HCT116 (cell line): Measurements from ENCODE around the gene MPP1. TPM values are rescaled to one million over a fixed set of nuclear protein-coding genes. Genes with fewer than 3 reads are reported as not detected.

ENCODE experiments used
- ATAC-seq: fragments of 200-7000 bp; cut with Tn5 transposase; 2 replicates; pipeline ENCODE4 v1.9.1; 2020; ENCODE audit warnings: mild to moderate bottlenecking, moderate library complexity
- BruUV-seq: library from RNA; stranded (reverse); fragments of 400-500 nt; replicated peaks from 2 replicates; lab custom pipeline; 2021; lab: Mats Ljungman, UMichigan
- CTCF ChIA-PET: fragments of 300-600 bp; sonication (Branson Sonifier 250); formaldehyde crosslinking; loops from one replicate; lab custom pipeline; 2021; ENCODE audit warnings: antibody characterized with exemption; lab: Charles Lee
- POLR2A ChIA-PET: fragments of 300-600, 350-600 bp; sonication (Branson Sonifier 250); formaldehyde crosslinking; loops from one replicate; lab custom pipeline; 2021; ENCODE audit warnings: antibody characterized with exemption; lab: Charles Lee
- RAD21 ChIA-PET, 2 experiments: fragments of 300-600 bp; sonication (Branson Sonifier 250); formaldehyde crosslinking; loops; one replicate each; lab custom pipeline; 2023; ENCODE audit warnings: low total read pairs in 2 of 2; ENCODE audit not compliant: uncharacterized antibody in 2 of 2, unreplicated experiment in 2 of 2, low non-redundant PET in 1 of 2; lab: Charles Lee
- DNase-seq: peaks from one replicate; pipeline ENCODE4 v3.0.0-alpha.2; 2010; ENCODE audit warnings: low read depth, low spot score
- H2AFZ ChIP-seq: fragments of 200-600 bp; shearing (Covaris generic), sonication (generic); 2 replicates; pipeline ENCODE4 v1.6.1; 2017; ENCODE audit warnings: low read depth, mixed run types, mixed read lengths, antibody characterized with exemption, low read length; ENCODE audit not compliant: poor library complexity, severe bottlenecking
- H3K27ac ChIP-seq: 2 replicates; pipeline ENCODE4 v1.5.1; 2012; ENCODE audit warnings: low read depth, low read length
- H3K27me3 ChIP-seq: fragments of 200-600 bp; sonication (generic); 2 replicates; pipeline ENCODE4 v1.6.1; 2016; ENCODE audit warnings: mixed run types, low read length, mixed read lengths; ENCODE audit not compliant: insufficient read depth
- H3K36me3 ChIP-seq, 2 experiments: fragments of 200-500 bp in 1 of 2; fragments of 200-600 bp in 1 of 2; sonication (Bioruptor generic) in 1 of 2; sonication (generic) in 1 of 2; 2 replicates each; pipeline versions ENCODE4 v1.5.1 to v1.6.1; 2014 to 2016; ENCODE audit warnings: low read length in 2 of 2, inconsistent platforms in 1 of 2, mixed read lengths in 1 of 2, mixed run types in 1 of 2; ENCODE audit not compliant: insufficient read depth in 2 of 2, control insufficient read depth in 1 of 2
- H3K4me1 ChIP-seq, 2 experiments: fragments of 200-600 bp in 1 of 2; sonication (generic) in 1 of 2; 2 replicates each; pipeline versions ENCODE4 v1.5.1 to v1.6.1; 2012 to 2017; ENCODE audit warnings: low read length in 2 of 2, inconsistent platforms in 1 of 2, mild to moderate bottlenecking in 1 of 2, mixed read lengths in 1 of 2, mixed run types in 1 of 2, moderate library complexity in 1 of 2; ENCODE audit not compliant: insufficient read depth in 2 of 2, control insufficient read depth in 1 of 2
- H3K4me2 ChIP-seq: fragments of 200-600 bp; sonication (generic); 2 replicates; pipeline ENCODE4 v1.6.1; 2017; ENCODE audit warnings: mixed run types, low read length, mixed read lengths
- H3K4me3 ChIP-seq, 2 experiments: fragments of 200-600 bp in 1 of 2; sonication (generic) in 1 of 2; replicated peaks in 1 of 2; 2 replicates each; pipeline ENCODE4 v1.5.1; 2011 to 2016; ENCODE audit warnings: low read length in 2 of 2, control low read depth in 1 of 2, low read depth in 1 of 2, mild to moderate bottlenecking in 1 of 2, mixed read lengths in 1 of 2, mixed run types in 1 of 2
- H3K79me2 ChIP-seq: fragments of 200-600 bp; sonication (generic); 2 replicates; pipeline ENCODE4 v1.6.1; 2017; ENCODE audit warnings: mild to moderate bottlenecking, mixed run types, low read length, moderate library complexity, mixed read lengths; ENCODE audit not compliant: insufficient read depth
- H3K9ac ChIP-seq: fragments of 200-600 bp; sonication (generic); 2 replicates; pipeline ENCODE4 v1.6.1; 2016; ENCODE audit warnings: low read length, mixed read lengths
- H3K9me2 ChIP-seq: fragments of 200-600 bp; sonication (generic), shearing (Covaris generic); 2 replicates; pipeline ENCODE4 v1.6.1; 2017; ENCODE audit warnings: mixed run types, mild to moderate bottlenecking, moderate library complexity; ENCODE audit not compliant: insufficient read depth
- H3K9me3 ChIP-seq, 2 experiments: fragments of 200-500 bp in 1 of 2; fragments of 200-600 bp in 1 of 2; sonication (Bioruptor generic) in 1 of 2; sonication (generic) in 1 of 2; 2 replicates each; pipeline ENCODE4 v1.6.1; 2014 to 2017; ENCODE audit warnings: low read length in 2 of 2, mixed read lengths in 2 of 2, inconsistent platforms in 1 of 2, low read depth in 1 of 2, mild to moderate bottlenecking in 1 of 2, mixed run types in 1 of 2, moderate library complexity in 1 of 2; ENCODE audit not compliant: control insufficient read depth in 1 of 2, insufficient read depth in 1 of 2
- H4K20me1 ChIP-seq: fragments of 200-600 bp; sonication (generic), shearing (Covaris generic); 2 replicates; pipeline ENCODE4 v1.6.1; 2017; ENCODE audit warnings: mixed run types, mild to moderate bottlenecking, moderate library complexity; ENCODE audit not compliant: insufficient read depth
- CBX3 ChIP-seq: IDR thresholded peaks from 2 replicates; pipeline ENCODE4 v1.6.1; 2012; ENCODE audit warnings: low read depth
- POLR2A ChIP-seq: IDR thresholded peaks from 2 replicates; pipeline ENCODE4 v1.7.0; 2011; ENCODE audit warnings: borderline replicate concordance; ENCODE audit not compliant: insufficient read depth, insufficient read length; ENCODE audit errors: extremely low read depth
- SP1 ChIP-seq: IDR thresholded peaks from 2 replicates; pipeline ENCODE4 v1.6.1; 2012; ENCODE audit warnings: low read depth
- YY1 ChIP-seq: IDR thresholded peaks from 2 replicates; pipeline ENCODE4 v1.6.1; 2011; ENCODE audit warnings: low read length, low read depth, moderate library complexity, mild to moderate bottlenecking; ENCODE audit not compliant: insufficient replicate concordance; ENCODE audit errors: extremely low read depth
- intact Hi-C: fragments of 100-400 bp; cut with micrococcal nuclease; formaldehyde crosslinking; loops from 2 replicates; pipeline ENCODE4 v1.10.0; 2022
- total RNA-seq: library from RNA; stranded (reverse); gene quantifications from one replicate; pipeline ENCODE4 v1.2.1, GENCODE V29; 2021; ENCODE audit not compliant: unreplicated experiment
- TF ChIP-seq, protein P1 (sequence below): IDR thresholded peaks from 2 replicates; pipeline ENCODE4 v1.6.1; 2012

MPP1 gene
- total RNA-seq, 1 experiment from 2014 or later, result 13.1 TPM

DNA sequence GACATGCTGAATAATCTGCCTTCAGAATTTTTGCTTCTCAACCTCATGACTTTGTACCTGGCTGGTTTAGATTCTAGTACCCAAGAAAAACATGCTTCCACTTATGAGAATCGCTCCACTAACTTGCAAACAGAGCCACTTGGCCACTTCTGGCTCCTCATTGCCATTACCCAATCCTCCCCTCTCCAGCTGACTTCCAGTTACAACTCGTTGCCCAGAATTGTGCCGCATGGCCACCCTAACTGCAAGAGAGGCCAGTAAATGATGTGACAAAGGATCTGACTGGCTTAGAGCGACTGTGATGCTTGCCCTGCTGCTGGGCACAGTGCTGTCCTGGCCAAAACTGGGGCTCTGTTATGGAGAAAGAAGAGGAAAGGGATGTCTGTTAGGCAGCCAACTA is 46.6 kb downstream of the MPP1 start:
- no peak overlapping the region for H2AFZ ChIP-seq
- no peaks in the 10 kb centered on the region for H3K27me3 ChIP-seq
- H3K9ac ChIP-seq, result no peak overlapping the region
- TF ChIP-seq YY1, result no peak
- TF ChIP-seq CBX3, result no peak
- TF ChIP-seq SP1, result no peak
- no peak for TF ChIP-seq POLR2A
- TF ChIP-seq, all 23 proteins: peak for 0
- no TSS peak for BruUV-seq
- no peaks in the 10 kb centered on the region for H3K9me3 ChIP-seq
- intact Hi-C loops, result no loop called here
- H3K4me2 ChIP-seq, result no peak overlapping the region
- H3K36me3 ChIP-seq, result no peaks in the 10 kb centered on the region
- peaks cover 9% of the 10 kb centered on the region for H3K79me2 ChIP-seq
- H3K4me1 ChIP-seq, result peaks cover 0 to 5% of the 10 kb centered on the region in 2 experiments; a peak in 1 of 4 replicates
- CTCF ChIA-PET, result no interaction called here
- no peak overlapping the region for H3K4me3 ChIP-seq
- RAD21 ChIA-PET, result no interaction called here
- no peak for DNase-seq
- H3K9me2 ChIP-seq, result no peaks in the 10 kb centered on the region
- no peaks in the 10 kb centered on the region for H4K20me1 ChIP-seq
- no peak overlapping the region for H3K27ac ChIP-seq
- POLR2A ChIA-PET, result no interaction called here
- ATAC-seq, result no peak

DNA sequence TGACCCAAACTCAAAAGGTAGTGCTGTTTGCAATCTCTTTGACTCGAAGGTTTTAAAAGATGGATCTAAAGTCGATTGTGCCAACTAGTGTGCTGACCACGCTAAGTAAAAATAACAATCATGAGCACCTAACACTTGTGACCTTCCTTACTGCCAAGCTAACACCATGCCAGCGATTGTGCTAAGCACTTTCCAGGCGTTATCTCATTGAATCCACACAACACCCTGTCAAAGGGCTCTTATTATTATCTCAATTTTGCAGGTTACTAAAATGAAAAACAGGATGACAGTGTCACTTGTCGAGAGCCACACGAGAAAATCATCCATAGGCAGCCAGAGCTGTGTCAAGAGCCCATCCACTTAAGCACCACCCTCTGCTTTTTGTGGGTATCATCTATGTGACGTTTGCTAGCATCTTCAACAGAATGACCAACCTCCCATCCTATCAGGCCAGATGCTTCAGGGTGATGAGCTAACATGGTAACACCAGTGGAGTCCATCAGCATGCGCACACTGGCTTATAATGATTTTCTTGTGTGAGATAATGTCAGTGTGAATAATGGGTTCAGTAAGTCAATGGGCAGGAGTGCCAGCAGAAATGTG is 53.5 kb downstream of the MPP1 start:
- H4K20me1 ChIP-seq, result no peaks in the 10 kb centered on the region
- no peak overlapping the region for H3K9ac ChIP-seq
- DNase-seq, result no peak
- H3K36me3 ChIP-seq, result no peaks in the 10 kb centered on the region
- H3K9me2 ChIP-seq, result no peaks in the 10 kb centered on the region
- no peaks in the 10 kb centered on the region for H3K9me3 ChIP-seq
- ChIA-PET RAD21 (no interaction called here), CTCF (no interaction called here), POLR2A (no interaction called here)
- H3K4me3 ChIP-seq, result no peak overlapping the region
- H3K4me2 ChIP-seq, result no peak overlapping the region
- H2AFZ ChIP-seq, result no peak overlapping the region
- no peak overlapping the region for H3K27ac ChIP-seq
- H3K4me1 ChIP-seq, result peaks cover 0 to 3% of the 10 kb centered on the region in 2 experiments; a peak in 1 of 4 replicates
- no peak for ATAC-seq
- no TSS peak for BruUV-seq
- peaks cover 5% of the 10 kb centered on the region; the same call in 1 of the 2 replicates for H3K27me3 ChIP-seq
- no peaks in the 10 kb centered on the region for H3K79me2 ChIP-seq
- TF ChIP-seq, protein P1, sequence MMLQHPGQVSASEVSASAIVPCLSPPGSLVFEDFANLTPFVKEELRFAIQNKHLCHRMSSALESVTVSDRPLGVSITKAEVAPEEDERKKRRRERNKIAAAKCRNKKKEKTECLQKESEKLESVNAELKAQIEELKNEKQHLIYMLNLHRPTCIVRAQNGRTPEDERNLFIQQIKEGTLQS, result no peak
- no peak for TF ChIP-seq YY1
- intact Hi-C loops, result no loop called here
